GM18858 (cell line): ENCODE measurements around the gene NDUFB8.

Experiments
- ATAC-seq: cut with Tn5 transposase; IDR thresholded peaks from one replicate; pipeline ENCODE4 v1.9.1; 2021; ENCODE audit not compliant: unreplicated experiment

Gene NDUFB8

DNA sequence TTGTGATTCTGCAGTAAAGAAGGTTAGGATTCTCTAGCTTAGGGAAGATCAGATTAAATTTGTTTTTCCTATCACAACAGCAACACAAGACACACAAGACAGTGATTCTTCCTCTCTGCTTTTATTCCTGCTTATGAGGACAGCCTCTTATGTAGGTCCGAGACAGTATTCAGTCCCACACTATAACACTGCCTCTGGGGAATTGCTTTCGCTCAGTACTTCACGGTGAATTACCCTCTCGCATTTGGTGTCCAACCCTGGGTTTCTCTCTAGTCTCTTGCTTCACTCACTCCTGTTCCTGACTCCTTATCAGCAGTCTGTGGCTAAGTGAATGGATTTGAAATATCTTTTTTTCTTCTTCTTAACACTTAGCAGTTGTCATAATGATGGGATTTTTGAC, 7.8 kb upstream of the NDUFB8 start:
- no peak for ATAC-seq

DNA sequence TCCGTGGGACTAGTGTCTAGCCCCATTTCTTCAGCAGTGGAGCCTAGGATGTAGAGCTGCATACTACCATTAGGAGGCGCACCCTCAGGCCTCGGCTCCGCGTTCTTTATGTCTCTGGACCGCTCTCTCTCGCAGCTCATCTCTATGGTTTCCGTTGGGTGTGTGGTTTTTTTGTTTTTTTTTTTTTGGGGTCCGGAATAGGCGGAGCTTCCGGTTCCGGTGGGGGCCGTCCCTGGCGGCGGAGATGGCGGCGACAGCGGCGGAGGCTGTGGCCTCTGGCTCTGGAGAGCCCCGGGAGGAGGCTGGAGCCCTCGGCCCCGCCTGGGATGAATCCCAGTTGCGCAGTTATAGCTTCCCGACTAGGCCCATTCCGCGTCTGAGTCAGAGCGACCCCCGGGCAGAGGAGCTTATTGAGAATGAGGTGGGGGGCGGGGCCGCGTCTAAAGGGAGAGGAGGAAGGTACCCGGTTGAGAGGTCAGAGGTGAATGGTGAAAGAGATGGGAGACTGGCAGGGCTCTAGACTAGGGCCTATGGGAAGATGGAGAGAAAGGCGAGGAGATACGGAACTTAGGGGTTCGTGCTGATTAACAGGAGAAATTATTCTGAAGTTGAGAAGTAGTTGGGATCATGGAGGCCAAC, 6.2 kb upstream of the NDUFB8 start, which contains the start of gene HIF1AN:
Gene HIF1AN (plus strand): TSS at position 229 of the 639 bp plus-strand sequence. CDS start 16 bp downstream, at position 245.
- peak; percentile 78 for ATAC-seq

DNA sequence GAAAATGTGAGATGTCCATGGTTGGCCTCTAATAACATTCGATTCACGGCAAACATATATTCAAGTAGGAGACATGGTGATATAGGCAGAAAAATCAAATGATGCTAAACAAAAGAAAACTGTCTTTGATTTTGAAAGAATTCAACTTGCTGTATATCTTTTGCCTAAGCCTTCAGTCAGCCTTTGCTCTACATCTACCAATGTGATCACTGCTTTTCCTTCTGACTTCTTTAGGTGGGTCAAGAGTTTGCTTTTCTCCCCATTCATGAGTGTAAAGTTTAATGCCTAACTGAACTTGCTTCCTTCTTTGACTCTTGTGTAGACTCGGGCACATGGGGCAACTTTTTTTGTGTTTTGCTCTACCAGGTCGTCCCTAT, 5.7 kb upstream of the NDUFB8 start:
- no peak for ATAC-seq

DNA sequence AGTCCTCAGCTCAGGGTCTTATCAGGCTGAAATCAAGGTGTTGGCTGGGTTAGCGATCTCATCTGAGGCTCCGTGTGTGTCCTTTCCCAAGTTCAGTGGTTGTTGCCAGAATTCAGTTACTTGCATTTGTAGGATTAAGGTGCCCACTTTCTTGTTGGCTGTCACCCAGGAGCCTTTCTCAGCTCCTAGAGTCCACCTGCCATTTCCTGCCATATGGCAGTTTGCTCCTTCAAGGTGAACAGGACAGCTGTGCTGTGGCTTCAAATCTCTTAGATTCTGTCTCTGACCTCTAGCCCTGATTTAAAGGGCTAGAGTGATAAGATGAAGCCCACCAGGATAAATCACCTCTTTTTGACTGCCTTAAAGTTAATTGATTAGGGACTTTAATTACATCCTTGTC, 5.1 kb upstream of the NDUFB8 start:
- no peak for ATAC-seq

DNA sequence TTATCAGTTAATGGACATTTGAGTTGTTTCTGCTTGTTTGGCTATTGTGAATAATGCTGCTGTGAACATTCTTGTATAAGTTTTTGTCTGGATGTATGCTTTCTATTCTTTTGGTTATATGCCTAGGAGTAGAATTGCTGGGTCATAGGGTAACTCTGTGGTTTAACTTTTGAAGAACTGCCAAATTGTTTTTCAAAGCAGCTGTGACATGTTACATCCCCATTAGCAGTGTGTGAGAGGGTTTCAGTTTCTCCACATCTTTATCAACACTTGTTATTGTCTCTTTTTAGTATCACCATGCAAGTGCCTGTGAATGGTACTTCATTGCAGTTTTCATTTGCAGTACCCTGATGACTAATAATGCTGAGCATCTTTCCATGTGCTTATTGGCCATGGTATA, 2.1 kb upstream of the NDUFB8 start:
- ATAC-seq = no peak

DNA sequence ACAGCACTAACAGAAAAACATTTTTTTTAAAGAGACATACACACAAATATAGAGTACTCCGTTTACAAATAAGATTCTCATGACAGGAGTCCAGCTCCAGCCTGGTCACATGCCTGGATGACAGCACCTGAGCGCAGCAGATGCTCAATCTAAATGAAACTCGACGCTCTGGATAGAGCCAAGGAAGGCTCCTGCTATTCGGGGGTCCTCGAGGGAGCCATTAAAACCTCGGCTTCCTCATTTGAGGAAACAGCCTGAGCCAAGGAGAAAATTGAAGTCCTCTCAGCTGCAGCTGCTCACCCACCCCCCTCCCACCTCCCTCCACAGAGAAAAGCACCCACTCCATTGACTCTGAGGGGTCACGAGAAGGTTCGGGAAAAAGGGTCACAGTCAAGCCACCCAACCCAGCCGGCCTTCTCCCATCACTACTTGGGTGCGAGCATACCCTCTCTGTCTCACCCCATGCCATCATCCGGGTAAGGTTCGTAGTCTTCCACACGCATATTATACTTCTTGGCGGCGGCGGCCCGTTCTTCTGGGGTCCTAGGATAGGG, 673 bp downstream of the NDUFB8 start:
- ATAC-seq = no peak

DNA sequence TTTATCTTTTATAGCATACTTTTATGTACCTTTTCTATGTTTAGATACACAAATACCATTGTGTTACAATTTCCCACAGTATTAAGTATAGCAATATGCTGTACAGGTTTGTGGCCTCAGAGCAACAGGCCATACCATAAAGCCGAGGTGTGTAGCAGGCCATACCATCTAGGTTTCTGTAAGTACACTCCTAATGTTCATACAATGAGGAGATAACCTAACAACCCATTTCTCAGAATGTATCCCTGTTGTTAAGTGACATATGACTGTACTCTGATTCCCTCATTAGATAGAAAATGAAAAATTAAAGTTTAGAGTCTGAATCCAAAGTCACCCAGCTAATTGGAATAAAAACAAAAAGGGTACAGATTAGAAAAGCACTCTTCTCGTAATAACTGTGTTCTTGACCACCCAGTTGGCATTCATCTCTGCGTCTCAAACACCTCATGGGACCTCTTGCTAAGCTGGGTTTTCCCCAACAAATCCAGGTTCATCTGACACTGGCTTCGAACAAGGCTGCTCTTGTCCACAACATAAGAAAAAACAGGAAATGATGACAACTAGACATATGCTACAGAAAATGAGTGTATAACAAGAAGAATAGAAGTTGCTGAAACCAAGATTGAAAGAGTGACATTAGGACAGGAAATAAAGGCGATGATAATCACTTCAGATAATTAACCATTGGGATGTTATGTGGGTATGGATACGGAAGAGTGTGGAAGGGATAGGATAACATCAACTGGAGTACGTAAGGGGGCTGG, 1.4 kb downstream of the NDUFB8 start:
- ATAC-seq = no peak

DNA sequence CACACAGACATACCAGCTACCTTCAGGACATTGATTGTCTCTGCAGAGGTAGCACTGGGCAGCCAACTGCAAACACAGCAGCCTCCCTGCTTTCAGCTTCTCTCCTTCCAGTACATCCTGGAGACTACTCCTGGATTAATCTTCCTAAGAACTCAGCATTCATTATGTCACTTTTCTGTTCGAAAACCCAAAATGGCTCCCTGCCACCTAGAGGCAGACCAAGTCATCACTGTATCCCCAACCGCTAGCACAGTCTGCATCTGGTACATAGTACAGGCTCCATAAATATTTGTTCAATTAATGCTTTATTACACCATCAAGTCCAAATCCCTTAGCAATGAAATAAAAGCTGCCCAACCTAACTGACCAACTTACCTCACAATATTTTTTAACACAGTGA, 5.0 kb downstream of the NDUFB8 start:
- no peak for ATAC-seq

DNA sequence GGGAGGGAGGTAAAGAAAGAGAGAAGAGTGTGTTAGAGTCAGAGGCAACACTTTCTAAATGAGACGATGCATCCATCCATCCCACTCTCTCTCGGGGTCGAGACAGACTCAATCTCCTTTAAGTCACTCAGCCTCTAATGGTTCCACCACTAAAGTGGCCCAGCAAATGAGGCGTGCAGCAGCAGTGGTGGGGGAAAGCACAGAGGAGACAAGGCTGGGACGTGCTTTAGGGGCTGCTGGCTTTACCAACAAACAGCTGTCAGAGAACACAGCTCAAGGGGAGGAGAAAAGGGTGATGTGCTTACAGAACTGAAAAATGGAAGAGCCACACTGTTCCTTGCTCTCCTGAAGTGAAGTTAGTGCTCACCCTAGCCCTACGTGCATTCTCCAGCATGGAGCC, 5.5 kb downstream of the NDUFB8 start:
- ATAC-seq = no peak

DNA sequence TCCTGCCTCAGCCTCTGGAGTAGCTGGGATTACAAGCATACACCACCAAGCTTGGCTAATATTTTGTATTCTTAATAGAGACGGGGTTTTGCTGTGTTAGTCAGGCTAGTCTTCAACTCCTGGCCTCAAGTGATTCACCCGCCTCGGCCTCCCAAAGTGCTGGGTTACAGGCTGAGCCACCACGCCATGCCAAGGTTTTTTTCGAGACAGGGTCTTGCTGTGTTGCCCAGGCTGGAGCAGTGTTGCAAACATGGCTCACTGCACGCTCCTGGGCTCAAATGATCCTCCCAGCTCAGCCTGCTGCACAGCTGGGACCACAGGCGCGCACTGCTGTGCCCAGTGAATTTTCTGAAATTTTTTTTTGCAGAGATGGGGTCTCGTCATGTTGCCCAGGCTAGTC, 6.7 kb downstream of the NDUFB8 start:
- ATAC-seq = no peak

DNA sequence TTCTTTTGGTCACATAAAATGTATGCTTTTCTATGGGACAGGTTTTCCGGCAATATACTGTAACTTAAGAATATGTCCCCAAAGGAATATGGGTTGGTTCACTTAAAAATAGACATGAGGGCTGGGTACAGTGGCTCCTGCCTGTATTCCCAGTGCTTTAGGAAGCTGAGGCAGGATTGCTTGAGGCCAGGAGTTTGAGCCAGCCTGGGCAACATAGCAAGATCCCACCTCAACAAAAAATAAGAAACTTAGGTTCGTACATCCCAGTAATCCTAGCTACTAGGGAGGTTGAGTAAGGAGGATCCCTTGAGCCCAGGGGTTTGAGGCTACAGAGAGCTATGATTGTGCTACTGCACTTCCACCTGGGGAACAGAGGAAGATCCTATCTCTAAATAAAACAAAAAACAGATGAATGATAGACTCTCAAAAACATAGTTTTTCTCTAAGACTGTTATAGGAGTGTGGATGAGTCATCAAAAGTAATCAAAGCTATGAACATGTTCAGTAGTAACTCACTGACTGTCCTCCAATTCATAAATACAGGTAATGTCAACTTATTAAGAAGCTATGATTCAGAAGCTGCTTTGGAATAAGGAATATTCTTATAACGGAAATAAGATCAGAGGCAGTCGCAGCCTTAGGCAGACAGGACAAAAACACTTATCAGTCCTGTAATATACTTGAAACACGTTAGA, 7.4 kb downstream of the NDUFB8 start:
- ATAC-seq = no peak

DNA sequence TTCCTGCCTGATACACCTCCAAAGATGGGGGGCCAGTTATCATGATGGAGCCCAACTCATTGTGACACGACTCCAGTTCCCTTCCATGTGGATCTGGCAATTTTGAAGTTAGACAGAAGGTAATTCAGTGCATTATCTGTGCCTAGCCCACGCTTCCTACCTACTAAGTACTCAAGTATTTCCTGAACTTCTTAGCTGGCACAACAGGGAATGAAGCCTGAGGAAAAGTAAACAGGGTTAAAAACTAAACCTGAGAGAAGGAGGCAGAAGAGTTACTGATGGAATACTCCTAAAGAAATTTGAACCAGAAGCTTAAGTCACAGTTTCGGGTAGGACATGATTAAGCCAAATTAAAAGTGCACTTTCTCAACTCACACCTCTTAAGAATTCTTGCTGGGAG, 8.9 kb downstream of the NDUFB8 start:
- ATAC-seq = no peak

DNA sequence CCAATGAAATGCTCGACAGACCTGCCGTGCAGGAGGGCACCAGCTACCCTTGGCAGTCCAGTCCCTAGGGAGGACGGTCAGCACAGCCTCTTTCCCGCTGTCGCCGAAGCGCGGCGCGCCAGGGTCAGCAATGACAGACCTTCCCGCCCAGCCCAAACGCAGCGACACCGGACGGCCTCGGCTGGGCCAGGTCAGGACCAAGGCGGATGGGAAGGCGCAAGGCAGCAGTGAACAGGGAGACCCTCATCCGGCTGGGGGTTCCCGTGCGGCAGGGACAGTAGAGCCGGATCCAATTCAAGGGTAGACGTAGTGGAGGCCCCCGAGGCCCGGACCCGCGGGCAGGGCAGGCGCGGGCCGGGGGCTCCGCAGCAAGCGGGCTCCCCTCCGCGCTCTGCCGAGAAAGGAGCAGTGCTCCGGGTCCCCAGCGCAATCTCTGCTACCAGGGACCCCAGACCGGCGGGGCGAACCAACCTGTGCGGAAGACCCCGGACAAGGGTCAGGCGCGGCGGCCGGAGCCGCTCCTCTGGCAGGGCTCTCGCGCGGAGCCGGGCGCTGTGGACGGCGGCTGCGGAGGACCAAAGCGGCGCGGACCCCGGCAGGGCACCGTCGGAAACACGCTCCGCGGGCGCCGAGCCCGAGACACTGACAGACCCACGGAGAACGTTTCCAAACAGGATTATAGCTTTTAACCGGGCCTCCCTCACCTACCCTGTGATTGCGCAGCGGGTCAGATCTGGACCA, 10.2 kb downstream of the NDUFB8 start, which contains the start of gene SEC31B:
Gene SEC31B (minus strand): TSS at position 551 of the 741 bp plus-strand sequence. CDS start 2,909 bp downstream, outside the sequence.
- ATAC-seq = no peak

DNA sequence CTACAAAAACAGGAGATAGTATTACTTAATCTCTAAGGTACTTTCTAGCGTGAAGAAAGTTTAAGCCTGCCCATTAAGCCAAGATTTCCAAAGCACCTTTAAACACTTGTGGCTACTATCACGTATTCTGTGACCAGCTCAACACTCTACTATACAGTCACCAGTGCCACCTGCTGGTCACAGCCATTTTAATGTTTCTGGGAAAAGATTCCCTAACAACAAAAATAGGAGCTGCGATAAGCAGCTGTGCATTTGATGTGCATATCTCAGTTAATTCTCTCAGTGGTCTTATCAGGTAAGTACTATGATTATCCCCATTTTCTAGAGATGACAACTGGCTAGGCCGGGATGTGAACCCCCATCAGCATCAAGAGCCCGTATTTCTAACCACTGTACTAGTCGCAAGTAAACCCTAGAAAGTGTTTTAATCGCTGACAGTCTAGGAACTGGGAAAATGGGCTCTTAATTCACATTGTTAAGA, 10.9 kb downstream of the NDUFB8 start:
- ATAC-seq = no peak

DNA sequence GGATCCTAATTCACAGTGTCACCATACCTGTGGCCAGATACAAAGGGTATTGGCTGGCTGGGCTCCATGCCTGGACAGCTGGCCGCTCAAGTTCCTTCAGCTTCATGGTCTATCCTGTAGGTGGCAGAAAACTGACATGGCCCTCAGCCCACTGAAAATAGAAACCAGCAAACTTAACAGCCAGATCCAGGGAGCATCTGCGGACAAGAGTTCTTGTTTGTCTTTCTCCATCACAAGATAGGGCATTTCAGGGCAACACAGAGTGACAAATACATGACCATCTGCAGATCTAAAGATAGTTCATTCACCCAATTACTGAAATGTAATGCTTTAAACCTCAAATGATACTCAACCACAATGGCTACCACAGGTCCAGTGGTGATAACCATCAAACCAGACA, 12.8 kb downstream of the NDUFB8 start:
- ATAC-seq = no peak

DNA sequence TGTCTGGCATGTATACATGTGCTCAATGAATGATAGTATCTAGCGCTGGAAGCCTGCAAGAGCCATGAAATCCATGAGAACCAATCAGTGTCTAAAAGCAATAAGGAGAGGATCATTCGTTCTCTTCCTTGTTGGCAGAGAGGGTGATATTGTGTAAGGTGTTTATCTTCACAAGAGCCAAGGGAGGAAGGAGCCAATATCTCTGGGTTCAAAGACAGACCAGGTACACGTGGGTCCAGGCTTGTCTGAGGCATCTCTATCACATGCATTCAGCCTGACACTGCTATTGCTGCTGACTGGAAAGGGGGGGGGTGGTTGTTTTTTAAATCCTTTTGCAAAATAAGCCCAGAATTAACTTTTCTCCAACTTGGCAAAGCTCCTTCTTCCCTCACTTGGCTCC, 14.1 kb downstream of the NDUFB8 start:
- ATAC-seq = no peak

DNA sequence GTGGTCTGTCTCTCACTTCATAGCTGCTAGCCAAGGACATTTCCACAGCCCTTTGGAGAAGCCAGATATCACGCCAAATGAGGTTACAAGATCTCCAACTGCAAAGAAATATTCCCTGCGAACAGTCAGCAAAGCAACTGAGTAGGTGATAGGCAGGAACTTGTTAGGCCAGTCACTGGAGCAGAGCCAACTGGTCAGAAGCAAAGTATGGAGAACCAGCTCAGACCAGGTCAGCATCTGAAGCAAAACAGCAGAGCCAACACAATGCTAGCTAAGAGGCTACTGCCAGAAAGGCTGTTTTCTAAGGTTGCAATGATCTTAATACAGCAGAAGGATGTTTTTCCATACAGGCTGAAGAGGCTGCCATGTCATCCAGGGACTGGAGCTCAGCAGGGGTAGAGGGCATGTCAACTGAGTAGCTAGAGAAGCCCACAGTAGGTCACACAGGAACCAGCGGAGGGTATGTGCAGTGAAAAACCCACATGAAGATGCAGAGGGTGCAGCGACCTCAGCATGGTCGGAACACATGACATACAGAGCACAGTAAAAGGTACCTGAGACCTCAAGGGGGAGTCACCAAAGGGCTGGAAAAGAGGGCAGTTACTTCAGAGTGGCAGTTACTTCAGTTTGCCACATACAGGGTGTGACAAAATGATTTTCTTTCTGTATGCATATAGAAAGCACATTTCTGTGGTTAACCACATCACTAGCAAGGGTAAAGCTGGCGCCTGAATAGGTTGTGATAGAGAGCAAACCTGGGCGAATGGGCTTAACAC, 18.9 kb downstream of the NDUFB8 start:
- no peak for ATAC-seq

DNA sequence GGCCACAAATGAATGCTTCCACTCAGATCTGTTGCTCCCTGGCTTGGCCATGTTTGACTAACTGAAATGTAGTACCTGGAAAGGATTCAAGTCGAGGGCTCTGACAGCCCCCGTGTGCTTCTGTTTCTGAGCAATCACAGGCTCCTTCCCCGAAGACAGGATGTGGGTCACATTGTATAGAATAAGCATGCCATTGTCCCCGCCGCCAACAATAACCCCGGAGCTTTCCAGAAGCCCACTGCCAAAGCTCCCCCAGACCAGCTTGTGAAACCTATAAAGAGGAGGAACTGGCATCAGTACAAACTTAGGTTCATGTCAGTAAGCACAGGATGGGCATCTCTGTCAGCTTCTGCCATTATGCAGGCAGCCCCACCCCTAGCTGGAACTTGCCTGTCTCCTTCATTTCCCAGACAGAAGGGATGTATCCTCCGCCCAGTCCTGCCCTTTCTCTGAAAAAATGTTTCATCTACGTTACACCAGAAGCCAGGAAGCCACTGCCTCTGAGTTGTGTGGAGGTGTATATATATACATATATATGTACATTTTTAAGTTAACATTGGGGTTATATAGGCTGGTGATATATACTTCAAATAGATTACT, 20.3 kb downstream of the NDUFB8 start:
- no peak for ATAC-seq

DNA sequence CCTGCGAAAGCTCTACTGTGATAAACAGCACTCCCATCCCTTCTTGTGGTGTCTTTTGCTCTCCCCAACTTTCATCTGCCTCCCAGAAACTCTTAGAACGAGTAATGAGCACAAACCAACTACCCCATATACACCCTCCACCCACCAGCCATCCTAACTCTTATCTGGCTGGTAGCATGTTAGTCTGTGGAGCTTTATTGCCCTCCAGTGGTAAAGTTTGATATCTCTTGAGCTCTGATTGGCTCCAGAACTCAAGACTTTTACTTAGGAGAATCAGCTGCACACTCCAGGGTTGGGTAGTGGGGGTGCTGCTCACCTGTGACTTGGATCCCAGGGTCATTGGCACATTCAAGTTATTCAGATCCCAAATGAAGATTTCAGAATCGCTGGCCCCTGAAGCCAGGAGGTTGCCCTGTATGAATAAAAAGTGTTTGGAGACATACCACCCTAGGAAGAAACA, 20.9 kb downstream of the NDUFB8 start:
- no peak for ATAC-seq

DNA sequence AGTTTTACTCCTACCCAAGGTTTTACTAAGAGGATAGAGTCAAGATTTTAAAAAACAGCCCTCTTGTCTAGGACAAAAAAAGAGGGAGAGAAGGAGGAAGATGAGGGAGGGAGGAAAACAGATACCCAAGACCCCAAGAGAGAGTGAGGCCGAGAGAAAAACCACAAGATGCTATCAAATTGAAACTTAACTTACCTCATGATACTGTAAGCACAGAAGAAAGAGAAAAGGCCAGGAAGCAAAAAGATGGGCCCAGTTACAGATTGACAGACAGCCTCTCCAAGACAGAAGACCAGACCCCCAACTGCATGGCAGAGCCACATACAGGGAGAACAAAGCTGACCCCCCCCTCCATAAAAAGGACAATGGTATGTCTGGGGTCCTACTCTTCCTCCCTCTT, 21.4 kb downstream of the NDUFB8 start:
- ATAC-seq = no peak
